Measurements from ENCODE around the gene ANXA2.
A peak's percentile ranks its signal among the peaks of the same experiment; 100 is the strongest.
"Not testable (repeated sequence)": the region's sequence is repeated elsewhere in the genome, so short reads cannot be mapped to it uniquely, and the experiment has no call there.

ANXA2 gene

GRCh38 chr15:60408463-60408981 lies 10.7 kb upstream of the ANXA2 start:
- peak in 1 of 5 donors; percentile 70 for DNase-seq

DNA sequence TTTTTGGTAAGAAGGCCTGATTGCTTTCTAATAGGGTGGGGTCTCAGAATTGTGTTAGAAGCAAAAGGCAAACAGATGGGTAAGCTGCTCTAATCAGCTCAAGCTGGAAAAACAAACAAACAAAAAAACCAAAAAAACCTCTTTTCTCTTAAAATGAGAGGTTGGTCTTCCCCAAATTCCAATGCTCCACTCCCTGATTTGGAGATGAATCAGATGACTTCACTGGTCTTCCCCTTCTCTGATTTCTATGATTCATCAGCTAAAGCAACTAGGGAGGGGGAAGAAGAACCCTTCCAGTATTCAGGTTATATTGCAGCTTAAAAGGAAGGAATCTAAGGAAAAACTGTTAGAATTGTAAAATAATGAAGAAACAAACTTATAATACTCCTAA lies 9.6 kb upstream of the ANXA2 start:
- no peak for DNase-seq

GRCh38 chr15:60406513-60407414 lies 9.0 kb upstream of the ANXA2 start:
- no peak for DNase-seq

DNA sequence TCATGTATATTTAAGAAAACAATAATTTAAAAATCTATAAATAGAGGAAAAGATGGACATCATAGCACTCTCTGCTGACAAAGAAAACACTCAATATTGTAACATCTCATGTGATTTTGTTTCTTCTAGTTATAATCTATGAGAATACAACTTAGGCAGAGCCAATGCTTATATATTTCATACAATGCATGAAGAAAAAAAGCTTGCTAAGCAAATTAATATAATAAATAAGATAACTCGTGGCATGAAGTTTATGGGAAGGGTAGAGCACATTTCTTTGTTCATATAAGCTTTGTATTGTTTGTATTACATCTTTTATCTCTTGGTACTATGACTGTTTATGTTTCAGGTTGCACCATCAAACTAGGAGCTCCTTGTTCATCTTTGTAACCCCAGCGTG lies 7.6 kb upstream of the ANXA2 start:
- DNase-seq, result no peak

GRCh38 chr15:60404351-60404750 lies 6.6 kb upstream of the ANXA2 start:
- not testable (repeated sequence) for DNase-seq

- no peak for DNase-seq
Observed at GRCh38 chr15:60400944-60401343, 3.2 kb upstream of the ANXA2 start.

DNA sequence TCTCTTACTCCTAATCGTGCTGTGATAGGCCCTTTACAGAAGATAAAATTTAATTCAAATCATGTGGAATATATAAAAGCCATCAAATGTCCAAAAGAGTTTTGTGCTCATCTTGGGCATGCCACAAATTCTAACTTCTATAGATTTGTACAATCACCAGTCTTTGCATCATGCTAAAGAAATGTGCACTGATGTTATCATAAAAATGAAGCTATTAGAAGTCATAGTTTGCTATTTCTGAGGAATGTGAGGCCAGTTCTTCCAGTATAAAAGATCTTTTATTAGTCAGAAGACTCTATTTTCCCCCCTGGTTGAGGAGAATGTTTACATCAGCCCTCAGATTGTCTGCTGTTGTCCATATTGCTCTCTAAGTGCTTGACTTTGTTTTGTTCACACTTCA lies 2.1 kb upstream of the ANXA2 start:
- no peak for DNase-seq

DNA sequence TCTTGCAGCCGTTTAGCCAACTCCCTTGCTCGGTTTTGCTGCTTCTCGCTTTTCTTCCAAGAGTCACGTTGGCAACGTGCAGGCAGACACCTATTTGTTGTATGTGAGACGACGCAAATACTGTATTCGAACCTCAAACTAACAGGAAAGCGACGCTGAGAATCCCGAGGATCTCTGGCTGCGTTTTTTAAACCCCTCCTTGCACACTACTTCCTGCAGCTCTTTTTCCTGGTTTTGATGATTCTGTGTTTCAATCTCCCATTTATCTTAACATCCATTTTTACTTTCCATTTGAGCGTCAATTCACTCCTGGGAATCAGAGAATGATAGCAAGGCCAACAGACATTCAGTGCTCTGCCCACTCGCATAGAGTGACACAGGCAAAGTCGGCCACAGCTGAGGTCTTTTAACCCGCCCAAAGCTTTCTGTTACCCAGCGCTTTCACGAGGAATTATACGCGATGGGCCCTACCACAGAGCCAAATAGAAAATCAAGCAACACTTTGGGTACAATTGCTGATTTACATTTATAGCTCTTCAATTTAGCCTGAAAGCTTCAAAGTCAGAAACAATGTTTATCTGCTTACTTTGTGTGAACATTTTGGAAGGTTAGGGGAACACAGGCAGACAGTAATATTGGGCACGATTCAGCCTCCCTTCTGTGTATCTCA lies 1.6 kb upstream of the ANXA2 start:
- DNase-seq, result no peak

GRCh38 chr15:60396958-60397771 lies 621 bp downstream of the ANXA2 start:
- DNase-seq, result peak; percentile 15 to 73 (median 21)

DNA sequence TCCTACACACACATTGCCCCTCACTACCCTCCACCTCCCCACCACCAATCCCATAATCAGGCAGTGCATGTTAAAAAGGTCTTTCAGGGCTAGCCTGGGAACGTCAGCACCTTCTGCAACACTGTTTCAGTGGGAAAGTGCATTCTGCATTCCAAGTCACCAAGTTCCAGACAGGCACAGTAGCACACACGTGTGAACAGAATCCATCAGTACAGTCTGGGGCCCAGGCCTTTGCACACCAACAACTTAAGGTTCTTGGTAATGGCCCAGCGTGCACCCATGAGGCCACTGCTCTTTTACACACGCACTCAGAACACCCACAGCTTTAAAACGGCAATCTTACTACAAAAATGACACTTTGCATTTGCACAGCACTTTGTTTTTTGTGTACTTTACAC lies 1.2 kb downstream of the ANXA2 start:
- DNase-seq, result no peak

GRCh38 chr15:60396100-60396499 lies 1.7 kb downstream of the ANXA2 start:
- DNase-seq, result no peak

DNA sequence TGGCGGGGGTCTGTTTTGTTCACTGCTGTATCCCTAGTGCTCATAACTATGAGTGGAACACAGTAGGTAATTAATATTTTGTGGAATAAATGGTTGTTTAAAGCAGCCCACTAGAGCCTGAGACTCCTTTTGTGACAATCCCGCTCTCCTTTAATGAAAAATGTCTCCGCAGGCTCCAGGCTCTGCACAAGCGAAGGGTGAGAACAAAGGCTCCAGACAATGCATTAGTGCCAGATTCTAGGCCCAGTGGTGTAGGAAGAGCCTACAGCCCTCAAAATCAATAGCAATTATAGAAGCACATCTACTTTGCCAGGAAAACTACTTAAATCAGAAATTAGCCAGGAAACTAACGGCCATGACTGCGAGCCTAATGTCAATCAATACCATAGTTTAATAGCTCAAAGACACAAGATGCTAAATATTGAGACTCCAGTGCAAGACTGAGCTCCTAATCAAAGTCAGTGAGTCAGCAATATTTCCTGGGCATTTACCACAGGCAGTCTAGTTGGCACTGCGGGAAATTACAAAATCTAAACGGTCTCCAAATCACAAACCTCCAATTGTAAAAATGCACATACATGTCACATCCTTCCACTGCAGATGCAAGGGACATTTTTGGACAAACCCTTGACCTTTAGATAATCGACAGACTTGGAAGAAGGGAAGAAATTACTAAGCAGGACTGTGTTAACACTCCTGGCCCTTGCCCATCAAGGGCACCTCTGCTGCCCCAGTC lies 2.3 kb downstream of the ANXA2 start:
- DNase-seq, result no peak

- DNase-seq, result no peak
Observed at GRCh38 chr15:60394689-60395097, 3.1 kb downstream of the ANXA2 start.

- DNase-seq, result no peak
Observed at GRCh38 chr15:60392986-60393790, 4.6 kb downstream of the ANXA2 start.

DNA sequence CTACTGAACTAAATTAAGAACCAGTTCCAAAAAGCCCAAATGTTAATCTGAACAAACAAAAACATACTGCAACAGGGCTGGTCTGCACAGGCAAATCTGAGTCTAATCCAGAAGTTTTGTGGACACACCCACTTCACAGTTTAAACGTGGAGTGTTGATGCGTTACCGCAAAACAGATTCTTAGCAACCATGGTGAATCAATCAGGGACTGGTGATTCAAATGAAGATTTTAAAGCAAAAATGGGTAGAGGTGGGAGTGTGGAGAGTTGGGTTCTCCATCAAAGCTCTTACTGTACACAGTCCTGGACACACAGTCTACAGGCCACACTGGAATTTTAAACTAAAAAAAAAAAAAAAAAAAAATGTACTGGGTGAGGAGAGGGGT lies 5.2 kb downstream of the ANXA2 start:
- DNase-seq, result peak in 1 of 5 donors; percentile 77

DNA sequence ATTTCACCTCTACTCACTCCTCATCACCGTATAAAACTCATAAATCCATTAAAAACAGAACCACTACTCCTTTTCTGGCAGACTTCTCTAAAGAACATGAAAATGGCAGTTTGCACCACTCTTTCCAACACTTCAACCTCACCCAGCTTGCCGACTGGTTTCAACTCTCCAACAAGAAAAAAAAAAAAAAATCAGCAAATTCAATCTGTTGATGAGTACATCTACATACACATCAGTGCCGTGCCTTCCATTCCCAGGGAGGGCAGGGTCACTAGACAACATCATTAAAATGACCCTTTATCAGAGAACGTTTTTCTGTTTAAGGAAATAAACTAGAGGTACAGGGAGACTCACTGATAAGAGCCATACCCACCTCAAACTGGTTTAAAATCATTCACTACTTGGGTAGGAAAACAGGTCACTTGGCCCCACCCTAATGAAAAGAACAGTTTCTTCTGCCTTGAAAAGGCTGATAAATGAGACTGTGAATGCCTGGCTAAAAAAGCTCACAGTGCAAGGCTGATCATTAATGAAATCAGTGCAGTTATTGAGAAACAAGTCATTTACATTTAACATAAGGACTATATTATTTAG lies 6.0 kb downstream of the ANXA2 start:
- DNase-seq, result no peak

DNA sequence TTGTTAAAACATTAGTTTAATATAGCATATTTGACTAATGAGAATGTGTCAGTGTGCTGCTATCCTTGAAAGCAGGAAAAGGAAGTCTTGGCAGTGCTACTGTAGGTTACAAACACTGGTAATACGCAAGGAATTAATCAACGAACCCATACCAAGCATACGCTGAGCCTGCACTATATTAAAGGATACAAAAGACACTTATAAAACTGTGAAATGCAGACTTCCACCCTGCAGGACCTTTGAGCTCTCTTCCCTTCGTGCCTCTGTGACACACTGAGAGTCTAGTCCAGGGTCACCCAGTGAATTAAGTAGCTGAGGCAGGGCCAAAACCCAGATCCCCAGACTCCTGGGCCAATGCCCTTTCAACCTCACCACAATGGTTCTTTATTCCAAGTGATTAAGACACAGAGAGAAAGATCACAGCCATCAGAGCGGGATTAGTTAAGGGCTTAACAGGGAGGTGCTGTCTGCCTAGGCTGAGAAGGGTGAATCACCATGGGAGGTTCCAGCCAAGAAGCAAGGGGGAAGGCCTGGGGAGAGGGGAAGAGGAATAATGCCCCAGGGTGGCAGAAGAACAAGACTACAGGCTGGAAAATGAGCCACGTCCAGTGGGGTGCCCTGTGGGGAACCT lies 6.8 kb downstream of the ANXA2 start:
- DNase-seq, result no peak

DNA sequence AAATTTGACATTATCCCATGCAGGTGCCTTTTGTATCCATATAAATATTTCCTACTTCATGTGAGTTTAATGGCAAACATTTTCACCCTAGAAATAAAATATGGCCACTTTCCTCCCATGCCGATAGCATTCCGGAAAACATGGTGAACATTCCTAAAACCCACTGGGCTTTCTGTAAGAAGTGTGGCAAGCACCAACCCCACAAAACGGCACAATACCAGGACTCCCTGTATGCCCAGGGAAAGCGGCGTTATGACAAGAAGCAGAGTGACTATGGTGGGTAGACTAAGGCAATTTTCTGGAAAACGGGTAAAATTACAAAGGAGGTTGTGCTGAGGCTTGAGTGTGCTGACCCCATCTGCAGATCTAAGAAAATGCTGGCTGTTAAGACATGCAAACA lies 7.6 kb downstream of the ANXA2 start:
- no peak for DNase-seq

DNA sequence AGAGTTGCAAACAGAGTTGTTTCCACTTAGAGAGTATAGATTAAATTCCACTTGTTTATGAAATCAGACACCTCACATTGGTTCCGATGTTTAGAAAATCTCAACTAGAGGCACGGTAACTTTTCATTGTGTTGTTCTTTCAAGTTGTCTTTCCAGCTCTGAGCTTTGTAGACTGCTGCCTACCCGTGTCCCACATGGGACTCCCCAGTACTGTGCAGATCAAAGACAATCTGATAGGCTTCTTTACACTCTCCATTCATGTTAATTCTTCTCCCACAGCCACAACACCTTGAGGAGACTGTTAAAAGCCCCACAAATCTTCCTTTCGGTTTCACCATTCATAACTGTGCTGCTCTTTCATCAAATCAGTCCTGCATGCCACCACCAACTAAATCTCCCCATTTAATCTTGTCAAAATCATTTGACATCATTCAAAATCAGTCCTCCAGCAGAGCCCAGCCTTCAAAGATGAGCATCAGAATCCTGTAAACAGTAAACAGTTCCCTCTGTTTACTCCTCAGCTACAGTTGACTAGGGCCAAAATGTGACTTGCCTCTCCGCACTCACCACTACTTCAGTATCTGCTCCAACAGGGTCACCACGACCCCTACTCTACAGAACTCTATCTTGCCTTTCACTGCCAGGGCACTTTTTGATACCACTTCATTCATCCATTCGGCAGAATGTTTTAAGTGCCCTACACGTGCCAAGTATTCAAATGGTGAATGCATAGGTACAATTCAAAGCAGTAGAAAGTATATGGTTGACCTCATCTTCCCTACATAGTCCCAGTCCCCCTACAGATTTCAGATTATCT lies 8.3 kb downstream of the ANXA2 start:
- peak in 3 of 5 donors; percentile 11 to 78 (median 12) for DNase-seq

DNA sequence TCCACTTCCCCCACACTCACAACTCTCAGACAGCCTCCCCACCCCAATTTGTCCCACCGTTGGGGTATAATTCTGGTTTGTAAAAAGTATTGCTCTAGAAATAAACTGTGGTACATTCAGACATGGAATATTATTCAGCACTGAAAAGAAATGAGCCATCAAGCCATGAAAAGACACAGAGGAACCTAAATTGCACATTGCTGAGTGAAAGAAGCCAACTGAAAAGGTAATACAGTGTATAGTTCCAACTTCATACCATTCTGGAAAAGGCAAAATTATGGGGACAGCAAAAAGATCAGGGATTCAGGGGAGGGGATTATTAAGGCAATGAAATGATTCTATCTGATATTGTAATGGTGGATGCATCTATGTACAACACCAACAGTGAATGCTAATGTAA lies 10.5 kb downstream of the ANXA2 start:
- DNase-seq, result no peak
